ENCODE data around the gene KRT2. TPM values are rescaled to one million over a fixed set of nuclear protein-coding genes. Genes with fewer than 3 reads are reported as not detected.

The KRT2 gene
- total and polyA plus RNA-seq, 2 of the 8 experiments (the other 6 are each of a cell fraction or from before 2014, with no cell fraction given): not detected

GRCh38 chr12:52699373-52699772 lies 47.4 kb upstream of the KRT2 start (continued):
- TF ChIP-seq SIX5 (IDR thresholded peaks at IDR 0.05; ENCODE audit: low read depth, low read length): no peak
